ENCODE results near the gene PACS2. TPM values are rescaled to one million over a fixed set of nuclear protein-coding genes. Genes with fewer than 3 reads are reported as not detected.

The PACS2 gene
- total RNA-seq, 2 experiments from 2014 or later: 57.7 to 61.5 TPM

GRCh38 chr14:105328070-105328677 is 13.6 kb downstream of the PACS2 start:
- Mint-ChIP-seq H3K27me3 (no peaks in the 10 kb centered on the region), H3K9me3 (no peaks in the 10 kb centered on the region), H3K4me3 (no peak overlapping the region), H3K27ac (no peak overlapping the region), H3K36me3 (ENCODE audit: low read depth) (no peaks in the 10 kb centered on the region), H3K4me1 (ENCODE audit: low read depth) (peaks cover 38% of the 10 kb centered on the region)
- intact Hi-C loops (cut with DNase I, micrococcal nuclease): no loop called here
- H3K4me3 ChIP-seq (ENCODE audit: low read length): no peak overlapping the region
- DNase-seq: no peak
- ChIA-PET CTCF (no interaction called here), POLR2A (no interaction called here)
- no peaks in the 10 kb centered on the region for H3K36me3 ChIP-seq (ENCODE audit: insufficient read depth, low read length)
- H3K27ac ChIP-seq (ENCODE audit: low read depth in 1 of 2, low read length in 2 of 2): no peak overlapping the region
- no peak for ATAC-seq (ENCODE audit: poor library complexity)
- H3K4me1 ChIP-seq (ENCODE audit: insufficient read depth, low read length): peaks cover 37% of the 10 kb centered on the region
- no peaks in the 10 kb centered on the region for H3K27me3 ChIP-seq (ENCODE audit: control insufficient read depth in 1 of 2, insufficient read depth in 2 of 2, low read length in 2 of 2)
- H3K9me3 ChIP-seq (ENCODE audit: control insufficient read depth in 1 of 2, insufficient read depth in 1 of 2, low read length in 2 of 2): no peaks in the 10 kb centered on the region
- no peak for TF ChIP-seq CTCF (IDR thresholded peaks at IDR 0.05)

GRCh38 chr14:105328678-105329390 is 14.3 kb downstream of the PACS2 start:
- Histone ChIP-seq H3K36me3 (ENCODE audit: insufficient read depth, low read length) (no peaks in the 10 kb centered on the region), H3K4me3 (ENCODE audit: low read length) (no peak overlapping the region), H3K27me3 (ENCODE audit: control insufficient read depth in 1 of 2, insufficient read depth in 2 of 2, low read length in 2 of 2) (no peaks in the 10 kb centered on the region), H3K4me1 (ENCODE audit: insufficient read depth, low read length) (peaks cover 37% of the 10 kb centered on the region), H3K9me3 (ENCODE audit: control insufficient read depth in 1 of 2, insufficient read depth in 1 of 2, low read length in 2 of 2) (no peaks in the 10 kb centered on the region), H3K27ac (ENCODE audit: low read depth in 1 of 2, low read length in 2 of 2) (no peak overlapping the region)
- no peak for DNase-seq
- no peak overlapping the region for H3K27ac Mint-ChIP-seq
- no peak for TF ChIP-seq CTCF (IDR thresholded peaks at IDR 0.05)
- H3K9me3 Mint-ChIP-seq: no peaks in the 10 kb centered on the region
- no peak for ATAC-seq (ENCODE audit: poor library complexity)
- intact Hi-C loops (cut with DNase I, micrococcal nuclease): no loop called here
- POLR2A ChIA-PET: no interaction called here
- H3K36me3 Mint-ChIP-seq (ENCODE audit: low read depth): no peaks in the 10 kb centered on the region
- no peak overlapping the region for H3K4me3 Mint-ChIP-seq
- peaks cover 34% of the 10 kb centered on the region for H3K4me1 Mint-ChIP-seq (ENCODE audit: low read depth)
- CTCF ChIA-PET: no interaction called here
- no peaks in the 10 kb centered on the region for H3K27me3 Mint-ChIP-seq

GRCh38 chr14:105329411-105330150 is 15.0 kb downstream of the PACS2 start:
- Mint-ChIP-seq H3K27ac (no peak overlapping the region), H3K4me3 (no peak overlapping the region), H3K4me1 (ENCODE audit: low read depth) (peaks cover 34% of the 10 kb centered on the region), H3K27me3 (no peaks in the 10 kb centered on the region), H3K9me3 (no peaks in the 10 kb centered on the region), H3K36me3 (ENCODE audit: low read depth) (no peaks in the 10 kb centered on the region)
- H3K4me1 ChIP-seq (ENCODE audit: insufficient read depth, low read length): peaks cover 41% of the 10 kb centered on the region
- ATAC-seq (ENCODE audit: poor library complexity) (no peak), DNase-seq (no peak)
- no peaks in the 10 kb centered on the region for H3K9me3 ChIP-seq (ENCODE audit: control insufficient read depth in 1 of 2, insufficient read depth in 1 of 2, low read length in 2 of 2)
- H3K27me3 ChIP-seq (ENCODE audit: control insufficient read depth in 1 of 2, insufficient read depth in 2 of 2, low read length in 2 of 2): no peaks in the 10 kb centered on the region
- H3K36me3 ChIP-seq (ENCODE audit: insufficient read depth, low read length): no peaks in the 10 kb centered on the region
- CTCF ChIA-PET: no interaction called here
- POLR2A ChIA-PET: no interaction called here
- TF ChIP-seq CTCF (IDR thresholded peaks at IDR 0.05): no peak
- intact Hi-C loops (cut with DNase I, micrococcal nuclease): no loop called here
- H3K4me3 ChIP-seq (ENCODE audit: low read length): no peak overlapping the region
- no peak overlapping the region for H3K27ac ChIP-seq (ENCODE audit: low read depth in 1 of 2, low read length in 2 of 2)

All from CD4-positive, alpha-beta T cell (primary cell).